GM12878 (cell line): Measurements from ENCODE around the gene CNTN4. TPM values are rescaled to one million over a fixed set of nuclear protein-coding genes. Genes with fewer than 3 reads are reported as not detected.

ENCODE experiments used
- ATAC-seq: fragments of 200-7000 bp; cut with Tn5 transposase; 3 replicates; pipeline ENCODE4 v1.9.1; 2020; ENCODE audit warnings: mild to moderate bottlenecking, moderate library complexity
- BruUV-seq: library from RNA; stranded (reverse); fragments of 400-500 nt; replicated peaks from 2 replicates; lab custom pipeline; 2021; lab: Mats Ljungman, UMichigan
- CTCF ChIA-PET: fragments of 300-600 bp; sonication (Branson Sonifier 250); formaldehyde crosslinking; extraction: SDS; loops from one replicate; lab custom pipeline; 2021; ENCODE audit warnings: inconsistent platforms; lab: Yijun Ruan, JAX
- POLR2A ChIA-PET: fragments of 350-600 bp; formaldehyde crosslinking; extraction: SDS; loops from one replicate; lab custom pipeline; 2021; ENCODE audit warnings: inconsistent platforms; lab: Charles Lee
- RAD21 ChIA-PET: fragments of 300-600 bp; sonication (Branson Sonifier 250); formaldehyde crosslinking; loops from one replicate; lab custom pipeline; 2023; ENCODE audit warnings: antibody characterized with exemption; ENCODE audit not compliant: unreplicated experiment; lab: Charles Lee
- SMC1A ChIA-PET: fragments of 300-600 bp; sonication (Branson Sonifier 250); formaldehyde crosslinking; loops from one replicate; lab custom pipeline; 2023; ENCODE audit not compliant: unreplicated experiment, uncharacterized antibody; lab: Charles Lee
- DNase-seq: peaks from one replicate; pipeline ENCODE4 v3.0.0-alpha.2; 2011; ENCODE audit warnings: low read depth, low spot score
- FAIRE-seq: peaks from 3 replicates; lab custom pipeline; 2011; peaks lifted over from hg19 to GRCh38; lab: Jason Lieb, UNC
- H2AFZ ChIP-seq: 2 replicates; pipeline ENCODE4 v1.6.0; 2011; ENCODE audit warnings: low read depth, low read length, control low read depth; ENCODE audit not compliant: control insufficient read depth
- H3K27ac ChIP-seq: 2 replicates; pipeline ENCODE4 v1.5.1; 2011; ENCODE audit warnings: control low read depth; ENCODE audit not compliant: control insufficient read depth, insufficient read depth
- H3K27me3 ChIP-seq, 2 experiments: replicated peaks in 1 of 2; 2 replicates each; pipeline versions ENCODE4 v1.6.0 to v1.6.1; 2011; ENCODE audit warnings: low read length in 1 of 2; ENCODE audit not compliant: control insufficient read depth in 2 of 2, insufficient read depth in 2 of 2
- H3K36me3 ChIP-seq, 2 experiments: 2 replicates each; pipeline ENCODE4 v1.5.1; 2011; ENCODE audit warnings: low read length in 1 of 2; ENCODE audit not compliant: control insufficient read depth in 2 of 2, insufficient read depth in 2 of 2
- H3K4me1 ChIP-seq: 2 replicates; pipeline ENCODE4 v1.6.1; 2011; ENCODE audit warnings: mild to moderate bottlenecking, low read length, moderate library complexity, mixed read lengths; ENCODE audit not compliant: control insufficient read depth, insufficient read depth
- H3K4me2 ChIP-seq: 2 replicates; pipeline ENCODE4 v1.6.0; 2011; ENCODE audit warnings: control low read depth; ENCODE audit not compliant: control insufficient read depth, insufficient read depth
- H3K4me3 ChIP-seq: fragments of 200-600 bp; sonication (generic); 2 replicates; pipeline ENCODE4 v1.5.1; 2016
- H3K79me2 ChIP-seq: 2 replicates; pipeline ENCODE4 v1.6.0; 2011; ENCODE audit warnings: low read length; ENCODE audit not compliant: control insufficient read depth, insufficient read depth
- H3K9ac ChIP-seq: 2 replicates; pipeline ENCODE4 v1.8.0; 2011; ENCODE audit warnings: low read length, control low read depth, mixed read lengths; ENCODE audit not compliant: control insufficient read depth, insufficient read depth
- H3K9me3 ChIP-seq: replicated peaks from 3 replicates; pipeline ENCODE4 v1.5.1; 2011; ENCODE audit warnings: mild to moderate bottlenecking, low read length; ENCODE audit not compliant: control insufficient read depth, insufficient read depth
- H4K20me1 ChIP-seq: 2 replicates; pipeline ENCODE4 v1.6.0; 2011; ENCODE audit not compliant: control insufficient read depth, insufficient read depth
- CBX3 ChIP-seq: fragments of 200-600 bp; sonication (generic); IDR thresholded peaks from 2 replicates; pipeline ENCODE4 v1.6.1; 2016; ENCODE audit warnings: low read depth, borderline replicate concordance
- CHD1 ChIP-seq: IDR thresholded peaks from 2 replicates; pipeline ENCODE4 v1.6.1; 2012; ENCODE audit warnings: low read depth, low read length, improper control_type of control experiment
- CHD4 ChIP-seq: fragments of 200-600 bp; sonication (generic); IDR thresholded peaks from 2 replicates; pipeline ENCODE4 v1.6.1; 2016; ENCODE audit warnings: mild to moderate bottlenecking
- EP300 ChIP-seq, 2 experiments: fragments of 150-350 bp in 1 of 2; IDR thresholded peaks; 2 replicates each; pipeline ENCODE4 v1.6.1; 2011 to 2012; ENCODE audit warnings: low read depth in 2 of 2, low read length in 2 of 2, borderline replicate concordance in 1 of 2, improper control_type of control experiment in 1 of 2, inconsistent platforms in 1 of 2; ENCODE audit not compliant: control insufficient read depth in 1 of 2
- HDGF ChIP-seq: fragments of 450-650 bp; IDR thresholded peaks from 2 replicates; pipeline ENCODE4 v1.6.1; 2016; ENCODE audit warnings: antibody characterized with exemption
- PAX5 ChIP-seq: IDR thresholded peaks from 2 replicates; pipeline ENCODE4 v1.6.1; 2011; ENCODE audit warnings: low read depth, low read length, borderline replicate concordance
- POLR2A ChIP-seq: IDR thresholded peaks from 2 replicates; pipeline ENCODE4 v1.6.1; 2011; ENCODE audit warnings: low read depth, mild to moderate bottlenecking, low read length
- POLR2AphosphoS5 ChIP-seq: IDR thresholded peaks from 2 replicates; pipeline ENCODE4 v1.6.1; 2011; ENCODE audit warnings: mild to moderate bottlenecking, low read length, inconsistent platforms
- SUPT20H ChIP-seq: IDR thresholded peaks from 2 replicates; pipeline ENCODE4 v1.6.1; 2011; ENCODE audit warnings: low read depth, mild to moderate bottlenecking, low read length, moderate library complexity, borderline replicate concordance; ENCODE audit not compliant: control insufficient read depth
- TCF7 ChIP-seq: IDR thresholded peaks from 2 replicates; pipeline ENCODE4 v1.6.1; 2014; ENCODE audit warnings: antibody characterized with exemption, borderline replicate concordance
- WRNIP1 ChIP-seq: IDR thresholded peaks from 2 replicates; pipeline ENCODE4 v1.6.1; 2011; ENCODE audit warnings: low read depth, low read length, improper control_type of control experiment, borderline replicate concordance
- ZNF207 ChIP-seq: fragments of 450-650 bp; IDR thresholded peaks from 2 replicates; pipeline ENCODE4 v1.6.1; 2014; ENCODE audit warnings: antibody characterized with exemption, mild to moderate bottlenecking, borderline replicate concordance
- WGBS: methylation state at CpG from one replicate; pipeline ENCODE4 v1.1.6; 2016; ENCODE audit warnings: low lambda C conversion rate; ENCODE audit not compliant: insufficient replicate concordance, insufficient coverage; ENCODE audit errors: missing lambda C conversion rate; 5-methylcytosine and 5-hydroxymethylcytosine counted together
- in situ Hi-C: fragments of 300-500 bp; cut with MboI; formaldehyde crosslinking; loops from 9 replicates; pipeline ENCODE4 v1.14.3; 2018; ENCODE audit warnings: mixed read lengths
- intact Hi-C: fragments of 100-400 bp; cut with micrococcal nuclease; formaldehyde crosslinking; loops from one replicate; pipeline ENCODE4 v1.14.2; 2022; ENCODE audit not compliant: unreplicated experiment
- polyA plus RNA-seq, 11 experiments: library from polyadenylated mRNA; depleted of rRNA in 4 of 11; unstranded in 6 of 11; stranded (reverse) in 5 of 11; fragments of >200 nt; fragmentation: Nextera tagmentation in 4 of 11; fragmentation: Illumina TruSeq in 1 of 11; extraction: Ambion mirVana in 4 of 11; extraction: Trizol in 1 of 11; gene quantifications; 1 replicate in 1 of 11; 2 replicates in 10 of 11; pipeline versions ENCODE4 v1.2.1 to v1.2.3, GENCODE V29; 2011 to 2016; ENCODE audit warnings: inconsistent platforms in 2 of 11, missing spikeins in 2 of 11, low read depth in 1 of 11
- total RNA-seq, 4 experiments: library from RNA; depleted of rRNA in 3 of 4; stranded (reverse); fragments of >200 nt in 3 of 4; fragmentation: Illumina TruSeq in 1 of 4; extraction: Trizol in 1 of 4; gene quantifications; 2 replicates each; pipeline versions ENCODE4 v1.2.1 to v1.2.3, GENCODE V29; 2013 to 2021
- TF ChIP-seq, protein P1 (sequence below): fragments of 150-350 bp; IDR thresholded peaks from 2 replicates; pipeline ENCODE4 v1.6.1; 2014; ENCODE audit warnings: mild to moderate bottlenecking, low read depth, low read length
- TF ChIP-seq, protein P2 (sequence below): fragments of 450-650 bp; IDR thresholded peaks from 2 replicates; pipeline ENCODE4 v1.6.1; 2018; ENCODE audit warnings: mild to moderate bottlenecking, low read depth, moderate library complexity; ENCODE audit not compliant: partially characterized antibody

Gene CNTN4
- total and polyA plus RNA-seq, 10 of the 15 experiments (the other 5 are each of a cell fraction or from before 2014, with no cell fraction given) = 0.05 to 0.43 (median 0.15) TPM; not detected in 1

DNA sequence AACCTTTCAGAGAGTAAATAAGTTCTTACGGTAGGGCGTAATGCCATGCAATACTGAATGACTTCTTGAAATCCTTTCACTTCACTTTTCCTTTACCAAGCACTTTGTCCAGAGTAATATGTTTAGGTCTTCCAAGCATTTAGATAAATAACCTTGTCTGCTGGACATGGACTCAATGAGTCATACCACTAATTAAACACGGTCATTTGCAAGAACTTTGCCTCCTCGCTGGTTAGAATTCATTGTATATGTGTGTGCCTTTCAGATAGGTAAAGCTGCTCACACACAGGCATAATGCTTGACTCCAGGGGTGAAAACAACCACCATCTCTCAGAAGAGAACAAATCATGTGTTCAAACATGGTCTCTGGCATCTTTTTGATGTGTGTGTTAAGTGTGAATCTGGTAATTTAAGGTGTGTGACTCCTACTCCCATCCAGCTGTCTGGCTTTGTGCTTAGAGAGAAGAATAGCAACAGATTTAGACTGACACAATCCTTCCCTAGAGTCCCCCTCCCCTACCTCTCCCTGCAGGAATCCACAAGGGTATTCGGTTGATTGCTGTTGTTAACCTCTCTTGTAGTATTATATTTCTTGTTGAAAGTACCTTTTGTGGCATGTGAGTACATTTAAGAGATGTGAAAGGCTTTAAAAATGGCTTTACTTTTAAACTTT, 419.0 kb downstream of the CNTN4 start:
- SMC1A ChIA-PET = no interaction called here
- in situ Hi-C loops (no loop called here), intact Hi-C loops (no loop called here)
- POLR2A ChIA-PET = no interaction called here
- FAIRE-seq (peak; percentile 41), DNase-seq (no peak), ATAC-seq (no peak; the same call in 2 of the 3 replicates)
- H3K36me3 ChIP-seq = no peaks in the 10 kb centered on the region
- CTCF ChIA-PET = no interaction called here
- 0 out of 2 replicates have a peak, but pooled peaks cover 3% of the 10 kb centered on the region for H3K4me1 ChIP-seq
- H3K27me3 ChIP-seq = no peaks in the 10 kb centered on the region
- H3K27ac ChIP-seq = no peak overlapping the region
- TF ChIP-seq, protein P1, sequence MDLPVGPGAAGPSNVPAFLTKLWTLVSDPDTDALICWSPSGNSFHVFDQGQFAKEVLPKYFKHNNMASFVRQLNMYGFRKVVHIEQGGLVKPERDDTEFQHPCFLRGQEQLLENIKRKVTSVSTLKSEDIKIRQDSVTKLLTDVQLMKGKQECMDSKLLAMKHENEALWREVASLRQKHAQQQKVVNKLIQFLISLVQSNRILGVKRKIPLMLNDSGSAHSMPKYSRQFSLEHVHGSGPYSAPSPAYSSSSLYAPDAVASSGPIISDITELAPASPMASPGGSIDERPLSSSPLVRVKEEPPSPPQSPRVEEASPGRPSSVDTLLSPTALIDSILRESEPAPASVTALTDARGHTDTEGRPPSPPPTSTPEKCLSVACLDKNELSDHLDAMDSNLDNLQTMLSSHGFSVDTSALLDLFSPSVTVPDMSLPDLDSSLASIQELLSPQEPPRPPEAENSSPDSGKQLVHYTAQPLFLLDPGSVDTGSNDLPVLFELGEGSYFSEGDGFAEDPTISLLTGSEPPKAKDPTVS = no peak
- TF ChIP-seq ZNF207 (no peak), WRNIP1 (no peak), POLR2A (no peak), CHD4 (no peak), HDGF (no peak), PAX5 (no peak), SUPT20H (no peak), POLR2AphosphoS5 (no peak), CBX3 (no peak), CHD1 (no peak), EP300 (IDR thresholded peaks at IDR 0.05; ENCODE audit: borderline replicate concordance in 1 of 2, control insufficient read depth in 1 of 2, low read depth in 2 of 2, low read length in 2 of 2) (no peak), TCF7 (no peak)
- TF ChIP-seq, protein P2, sequence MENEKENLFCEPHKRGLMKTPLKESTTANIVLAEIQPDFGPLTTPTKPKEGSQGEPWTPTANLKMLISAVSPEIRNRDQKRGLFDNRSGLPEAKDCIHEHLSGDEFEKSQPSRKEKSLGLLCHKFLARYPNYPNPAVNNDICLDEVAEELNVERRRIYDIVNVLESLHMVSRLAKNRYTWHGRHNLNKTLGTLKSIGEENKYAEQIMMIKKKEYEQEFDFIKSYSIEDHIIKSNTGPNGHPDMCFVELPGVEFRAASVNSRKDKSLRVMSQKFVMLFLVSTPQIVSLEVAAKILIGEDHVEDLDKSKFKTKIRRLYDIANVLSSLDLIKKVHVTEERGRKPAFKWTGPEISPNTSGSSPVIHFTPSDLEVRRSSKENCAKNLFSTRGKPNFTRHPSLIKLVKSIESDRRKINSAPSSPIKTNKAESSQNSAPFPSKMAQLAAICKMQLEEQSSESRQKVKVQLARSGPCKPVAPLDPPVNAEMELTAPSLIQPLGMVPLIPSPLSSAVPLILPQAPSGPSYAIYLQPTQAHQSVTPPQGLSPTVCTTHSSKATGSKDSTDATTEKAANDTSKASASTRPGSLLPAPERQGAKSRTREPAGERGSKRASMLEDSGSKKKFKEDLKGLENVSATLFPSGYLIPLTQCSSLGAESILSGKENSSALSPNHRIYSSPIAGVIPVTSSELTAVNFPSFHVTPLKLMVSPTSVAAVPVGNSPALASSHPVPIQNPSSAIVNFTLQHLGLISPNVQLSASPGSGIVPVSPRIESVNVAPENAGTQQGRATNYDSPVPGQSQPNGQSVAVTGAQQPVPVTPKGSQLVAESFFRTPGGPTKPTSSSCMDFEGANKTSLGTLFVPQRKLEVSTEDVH = no peak
- H2AFZ ChIP-seq = no peak overlapping the region
- BruUV-seq = no TSS peak
- no peaks in the 10 kb centered on the region; the same call in 1 of the 3 replicates for H3K9me3 ChIP-seq
- no peaks in the 10 kb centered on the region for H3K79me2 ChIP-seq
- H3K4me3 ChIP-seq = no peak overlapping the region
- WGBS = 52% methylated on average over 5 of the region's 5 CpGs
- RAD21 ChIA-PET = no interaction called here
- H3K9ac ChIP-seq = no peak overlapping the region
- H3K4me2 ChIP-seq = no peak overlapping the region
- no peaks in the 10 kb centered on the region for H4K20me1 ChIP-seq
